Tibial artery (tissue), 4 donors: ENCODE data around the gene MIPEP.

Experiments
- DNase-seq, 2 donors: peaks; one replicate each; pipeline ENCODE4 v3.0.0-alpha.2; 2019
- H3K27ac ChIP-seq, 2 donors: fragments of 200-600 bp; sonication (generic) in 1 of 2; 1 replicate in 1 of 2; 2 replicates in 1 of 2; pipeline ENCODE4 v1.5.1; 2018 to 2019; ENCODE audit warnings: mild to moderate bottlenecking in 1 of 2
- H3K27me3 ChIP-seq, 2 donors: fragments of 200-600 bp; sonication (generic) in 1 of 2; one replicate each; pipeline versions ENCODE4 v1.5.1 to v1.6.0; 2016 to 2019
- H3K36me3 ChIP-seq, 3 donors: fragments of 200-600 bp; sonication (generic) in 2 of 3; one replicate each; pipeline ENCODE4 v1.5.1; 2016 to 2019; ENCODE audit warnings: mild to moderate bottlenecking in 2 of 3
- H3K4me1 ChIP-seq, 4 donors: fragments of 200-600 bp; sonication (generic) in 2 of 4; 1 replicate in 3 of 4; 2 replicates in 1 of 4; pipeline ENCODE4 v1.5.1; 2016 to 2019
- H3K4me3 ChIP-seq, 2 donors: fragments of 200-600 bp; sonication (generic) in 1 of 2; 1 replicate in 1 of 2; 2 replicates in 1 of 2; pipeline ENCODE4 v1.5.1; 2018 to 2019; ENCODE audit warnings: mild to moderate bottlenecking in 2 of 2
- H3K9me3 ChIP-seq, 3 donors: fragments of 200-600 bp; sonication (generic) in 1 of 3; one replicate each; pipeline ENCODE4 v1.5.1; 2016 to 2019
- intact Hi-C: fragments of 100-400 bp; cut with DNase I; formaldehyde crosslinking; loops from one replicate; pipeline ENCODE4 v1.15.0; 2023; ENCODE audit warnings: low total_unique reads
- TF ChIP-seq, protein P1 (sequence below), 2 experiments: fragments of 200-600 bp in 1 of 2; fragments of 450-650 bp in 1 of 2; IDR thresholded peaks; one replicate each; pipeline ENCODE4 v1.5.1; 2017 to 2019; ENCODE audit warnings: antibody characterized with exemption in 2 of 2, mild to moderate bottlenecking in 1 of 2, moderate library complexity in 1 of 2

Gene MIPEP

GRCh38 chr13:23851106-23851505 lies 38.1 kb downstream of the MIPEP start:
- Histone ChIP-seq H3K4me3 (no peak overlapping the region), H3K9me3 (no peaks in the 10 kb centered on the region), H3K4me1 (no peaks in the 10 kb centered on the region), H3K36me3 (peaks cover 8 to 24% (median 8%) of the 10 kb centered on the region in 3 donors), H3K27ac (no peak overlapping the region), H3K27me3 (no peaks in the 10 kb centered on the region)
- intact Hi-C loops: no loop called here
- TF ChIP-seq, protein P1, sequence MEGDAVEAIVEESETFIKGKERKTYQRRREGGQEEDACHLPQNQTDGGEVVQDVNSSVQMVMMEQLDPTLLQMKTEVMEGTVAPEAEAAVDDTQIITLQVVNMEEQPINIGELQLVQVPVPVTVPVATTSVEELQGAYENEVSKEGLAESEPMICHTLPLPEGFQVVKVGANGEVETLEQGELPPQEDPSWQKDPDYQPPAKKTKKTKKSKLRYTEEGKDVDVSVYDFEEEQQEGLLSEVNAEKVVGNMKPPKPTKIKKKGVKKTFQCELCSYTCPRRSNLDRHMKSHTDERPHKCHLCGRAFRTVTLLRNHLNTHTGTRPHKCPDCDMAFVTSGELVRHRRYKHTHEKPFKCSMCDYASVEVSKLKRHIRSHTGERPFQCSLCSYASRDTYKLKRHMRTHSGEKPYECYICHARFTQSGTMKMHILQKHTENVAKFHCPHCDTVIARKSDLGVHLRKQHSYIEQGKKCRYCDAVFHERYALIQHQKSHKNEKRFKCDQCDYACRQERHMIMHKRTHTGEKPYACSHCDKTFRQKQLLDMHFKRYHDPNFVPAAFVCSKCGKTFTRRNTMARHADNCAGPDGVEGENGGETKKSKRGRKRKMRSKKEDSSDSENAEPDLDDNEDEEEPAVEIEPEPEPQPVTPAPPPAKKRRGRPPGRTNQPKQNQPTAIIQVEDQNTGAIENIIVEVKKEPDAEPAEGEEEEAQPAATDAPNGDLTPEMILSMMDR (IDR thresholded peaks at IDR 0.05): no peak
- no peak for DNase-seq

DNA sequence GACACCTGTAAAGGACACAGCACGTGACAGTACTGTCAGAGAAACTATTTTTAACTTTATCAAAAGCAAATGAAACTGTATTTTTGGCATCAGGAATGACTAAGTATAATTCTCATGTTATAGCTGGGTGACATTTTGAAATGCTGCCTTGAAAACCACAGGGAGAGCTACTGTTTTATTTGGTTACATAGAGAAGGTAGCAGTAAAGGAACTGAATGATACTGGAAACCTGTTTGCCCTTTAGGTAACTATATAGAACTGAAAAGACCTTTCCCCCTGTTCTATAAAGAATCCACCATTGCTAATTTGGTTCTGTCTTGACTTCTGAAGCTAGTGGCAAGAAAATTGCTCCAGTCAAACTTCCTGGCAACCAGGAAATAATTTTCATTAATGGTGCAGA lies 39.1 kb downstream of the MIPEP start:
- no peak for DNase-seq
- intact Hi-C loops: no loop called here
- peaks cover 5 to 19% (median 8%) of the 10 kb centered on the region in 3 donors for H3K36me3 ChIP-seq
- no peaks in the 10 kb centered on the region for H3K9me3 ChIP-seq
- no peaks in the 10 kb centered on the region for H3K4me1 ChIP-seq
- H3K4me3 ChIP-seq: no peak overlapping the region
- H3K27ac ChIP-seq: no peak overlapping the region
- no peaks in the 10 kb centered on the region for H3K27me3 ChIP-seq
- TF ChIP-seq, protein P1 (IDR thresholded peaks at IDR 0.05): no peak

- H3K4me3 ChIP-seq: no peak overlapping the region
- H3K9me3 ChIP-seq: no peaks in the 10 kb centered on the region
- H3K27ac ChIP-seq: no peak overlapping the region
- no peaks in the 10 kb centered on the region for H3K4me1 ChIP-seq
- peaks cover 5 to 19% (median 8%) of the 10 kb centered on the region in 3 donors for H3K36me3 ChIP-seq
- no peak for DNase-seq
- TF ChIP-seq, protein P1 (IDR thresholded peaks at IDR 0.05): no peak
- intact Hi-C loops: no loop called here
- H3K27me3 ChIP-seq: no peaks in the 10 kb centered on the region
Observed at GRCh38 chr13:23849670-23850069, 39.5 kb downstream of the MIPEP start.

DNA sequence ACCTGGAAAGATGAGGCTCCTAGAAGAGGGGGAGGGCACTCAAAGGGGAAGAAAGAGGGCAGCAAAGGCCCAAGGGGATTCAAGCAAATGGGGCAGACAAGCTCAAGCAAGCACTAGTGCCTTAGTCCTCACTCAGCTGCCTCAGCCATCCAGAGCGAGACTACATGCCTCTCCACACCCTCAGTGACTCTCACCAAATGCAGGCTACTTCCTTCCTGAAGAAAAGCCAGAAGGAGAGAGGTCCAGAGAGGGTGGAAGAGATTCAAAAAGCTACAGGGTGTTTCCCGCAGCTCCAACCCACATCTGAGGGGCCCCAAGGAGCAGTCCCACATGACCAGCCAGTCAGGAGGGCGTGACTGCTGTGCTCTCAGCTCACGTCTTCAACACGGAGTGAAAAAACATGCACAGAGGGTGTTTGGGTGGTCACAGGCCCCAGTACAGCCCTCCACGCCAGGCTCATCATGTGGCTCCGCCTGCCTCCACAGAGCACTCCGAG lies 40.5 kb downstream of the MIPEP start:
- Histone ChIP-seq H3K27ac (no peak overlapping the region), H3K4me3 (no peak overlapping the region), H3K4me1 (no peaks in the 10 kb centered on the region), H3K36me3 (peaks cover 4 to 22% (median 5%) of the 10 kb centered on the region in 3 donors), H3K9me3 (no peaks in the 10 kb centered on the region), H3K27me3 (no peaks in the 10 kb centered on the region)
- intact Hi-C loops: no loop called here
- TF ChIP-seq, protein P1 (IDR thresholded peaks at IDR 0.05): no peak
- no peak for DNase-seq

GRCh38 chr13:23848019-23848418 lies 41.2 kb downstream of the MIPEP start:
- TF ChIP-seq, protein P1 (IDR thresholded peaks at IDR 0.05): no peak
- Histone ChIP-seq H3K4me1 (no peaks in the 10 kb centered on the region), H3K27me3 (no peaks in the 10 kb centered on the region), H3K27ac (no peak overlapping the region), H3K36me3 (peaks cover 0 to 21% (median 4%) of the 10 kb centered on the region in 3 donors), H3K4me3 (no peak overlapping the region), H3K9me3 (no peaks in the 10 kb centered on the region)
- DNase-seq: no peak
- intact Hi-C loops: no loop called here

DNA sequence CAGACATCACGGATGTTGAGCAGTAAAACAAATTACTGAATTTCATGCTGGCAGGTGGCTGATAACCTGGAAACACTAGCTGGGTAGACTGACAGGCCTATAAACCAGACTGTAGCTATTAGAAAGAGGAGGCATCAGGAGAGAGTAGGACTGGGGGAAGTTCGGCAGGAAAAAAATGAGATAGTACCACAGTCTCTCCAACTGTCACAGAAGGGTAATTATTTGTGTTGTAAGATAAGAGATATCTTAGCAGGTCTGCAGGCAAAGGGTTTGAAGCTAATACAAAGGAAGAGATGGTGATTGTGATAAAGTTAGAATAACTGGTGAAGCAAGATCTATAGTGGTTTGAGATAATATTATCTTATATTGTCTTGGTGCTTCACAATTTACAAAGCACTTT lies 41.7 kb downstream of the MIPEP start:
- Histone ChIP-seq H3K4me1 (no peaks in the 10 kb centered on the region), H3K36me3 (peaks cover 0 to 22% (median 4%) of the 10 kb centered on the region in 3 donors), H3K27me3 (no peaks in the 10 kb centered on the region), H3K9me3 (no peaks in the 10 kb centered on the region), H3K27ac (no peak overlapping the region), H3K4me3 (no peak overlapping the region)
- no peak for DNase-seq
- TF ChIP-seq, protein P1 (IDR thresholded peaks at IDR 0.05): no peak
- intact Hi-C loops: no loop called here
